Liver (tissue), 3 donors: ENCODE results near the gene ADAMTS14.

Source experiments
- EGR1 ChIP-seq, 2 donors: IDR thresholded peaks; 2 replicates each; pipeline ENCODE4 v1.6.1; 2016 to 2018; ENCODE audit warnings: antibody characterized with exemption in 2 of 2, low read depth in 2 of 2
- HNF4A ChIP-seq, 2 donors: conservative IDR thresholded peaks; 2 replicates each; pipeline ENCODE4 v1.6.1; 2016; ENCODE audit warnings: antibody characterized with exemption in 2 of 2, mild to moderate bottlenecking in 2 of 2
- JUND ChIP-seq, 2 donors: IDR thresholded peaks; 2 replicates each; pipeline ENCODE4 v1.6.1; 2016; ENCODE audit warnings: antibody characterized with exemption in 2 of 2
- TAF1 ChIP-seq: conservative IDR thresholded peaks from 2 replicates; pipeline ENCODE4 v1.6.1; 2016; ENCODE audit warnings: antibody characterized with exemption, mild to moderate bottlenecking
- YY1 ChIP-seq: IDR thresholded peaks from 2 replicates; pipeline ENCODE4 v1.6.1; 2016; ENCODE audit warnings: antibody characterized with exemption, mild to moderate bottlenecking
- TF ChIP-seq, protein P1 (sequence below): fragments of 150-350 bp; IDR thresholded peaks from 2 replicates; pipeline ENCODE4 v1.5.1; 2017; ENCODE audit warnings: improper control_type of control experiment, low read depth, low read length; ENCODE audit not compliant: missing input control
- TF ChIP-seq, protein P2 (sequence below): IDR thresholded peaks from 2 replicates; pipeline ENCODE4 v1.6.1; 2016; ENCODE audit warnings: antibody characterized with exemption, mild to moderate bottlenecking
- TF ChIP-seq, protein P3 (sequence below): IDR thresholded peaks from 2 replicates; pipeline ENCODE4 v1.6.1; 2016; ENCODE audit warnings: antibody characterized with exemption
- TF ChIP-seq, protein P4 (sequence below): IDR thresholded peaks from 2 replicates; pipeline ENCODE4 v1.6.1; 2016; ENCODE audit warnings: antibody characterized with exemption
- donor health status: healthy.
- donor health status: healthy.

DNA sequence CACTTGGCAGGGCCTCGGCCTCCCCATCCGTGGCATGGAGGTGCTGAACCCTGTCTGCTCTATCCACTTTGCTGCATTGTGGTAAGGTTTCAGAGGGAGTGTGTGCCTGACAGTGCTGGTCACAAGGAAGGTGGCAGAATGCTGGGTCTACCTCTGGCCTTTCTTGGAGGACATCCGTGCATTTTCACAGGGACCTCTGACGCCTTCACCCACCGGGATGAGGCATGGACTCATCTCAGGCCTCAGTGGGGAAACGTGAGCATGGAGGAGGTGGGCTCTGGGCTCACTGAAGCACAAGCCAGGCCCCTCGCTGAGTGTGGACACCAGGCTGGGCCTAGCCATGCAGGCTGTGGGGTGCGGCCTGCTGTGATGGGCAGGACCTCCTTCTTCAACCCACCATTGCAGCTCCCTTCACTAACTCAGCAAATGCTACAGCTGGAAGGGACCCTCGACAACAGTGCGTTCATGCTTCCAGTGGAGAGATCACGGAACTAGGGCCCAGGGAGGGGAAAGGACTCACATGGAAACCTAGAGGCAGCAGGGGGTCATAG, 104.2 kb downstream of the ADAMTS14 start:
- TF ChIP-seq, protein P1, sequence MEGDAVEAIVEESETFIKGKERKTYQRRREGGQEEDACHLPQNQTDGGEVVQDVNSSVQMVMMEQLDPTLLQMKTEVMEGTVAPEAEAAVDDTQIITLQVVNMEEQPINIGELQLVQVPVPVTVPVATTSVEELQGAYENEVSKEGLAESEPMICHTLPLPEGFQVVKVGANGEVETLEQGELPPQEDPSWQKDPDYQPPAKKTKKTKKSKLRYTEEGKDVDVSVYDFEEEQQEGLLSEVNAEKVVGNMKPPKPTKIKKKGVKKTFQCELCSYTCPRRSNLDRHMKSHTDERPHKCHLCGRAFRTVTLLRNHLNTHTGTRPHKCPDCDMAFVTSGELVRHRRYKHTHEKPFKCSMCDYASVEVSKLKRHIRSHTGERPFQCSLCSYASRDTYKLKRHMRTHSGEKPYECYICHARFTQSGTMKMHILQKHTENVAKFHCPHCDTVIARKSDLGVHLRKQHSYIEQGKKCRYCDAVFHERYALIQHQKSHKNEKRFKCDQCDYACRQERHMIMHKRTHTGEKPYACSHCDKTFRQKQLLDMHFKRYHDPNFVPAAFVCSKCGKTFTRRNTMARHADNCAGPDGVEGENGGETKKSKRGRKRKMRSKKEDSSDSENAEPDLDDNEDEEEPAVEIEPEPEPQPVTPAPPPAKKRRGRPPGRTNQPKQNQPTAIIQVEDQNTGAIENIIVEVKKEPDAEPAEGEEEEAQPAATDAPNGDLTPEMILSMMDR = no peak
- TF ChIP-seq, protein P2, sequence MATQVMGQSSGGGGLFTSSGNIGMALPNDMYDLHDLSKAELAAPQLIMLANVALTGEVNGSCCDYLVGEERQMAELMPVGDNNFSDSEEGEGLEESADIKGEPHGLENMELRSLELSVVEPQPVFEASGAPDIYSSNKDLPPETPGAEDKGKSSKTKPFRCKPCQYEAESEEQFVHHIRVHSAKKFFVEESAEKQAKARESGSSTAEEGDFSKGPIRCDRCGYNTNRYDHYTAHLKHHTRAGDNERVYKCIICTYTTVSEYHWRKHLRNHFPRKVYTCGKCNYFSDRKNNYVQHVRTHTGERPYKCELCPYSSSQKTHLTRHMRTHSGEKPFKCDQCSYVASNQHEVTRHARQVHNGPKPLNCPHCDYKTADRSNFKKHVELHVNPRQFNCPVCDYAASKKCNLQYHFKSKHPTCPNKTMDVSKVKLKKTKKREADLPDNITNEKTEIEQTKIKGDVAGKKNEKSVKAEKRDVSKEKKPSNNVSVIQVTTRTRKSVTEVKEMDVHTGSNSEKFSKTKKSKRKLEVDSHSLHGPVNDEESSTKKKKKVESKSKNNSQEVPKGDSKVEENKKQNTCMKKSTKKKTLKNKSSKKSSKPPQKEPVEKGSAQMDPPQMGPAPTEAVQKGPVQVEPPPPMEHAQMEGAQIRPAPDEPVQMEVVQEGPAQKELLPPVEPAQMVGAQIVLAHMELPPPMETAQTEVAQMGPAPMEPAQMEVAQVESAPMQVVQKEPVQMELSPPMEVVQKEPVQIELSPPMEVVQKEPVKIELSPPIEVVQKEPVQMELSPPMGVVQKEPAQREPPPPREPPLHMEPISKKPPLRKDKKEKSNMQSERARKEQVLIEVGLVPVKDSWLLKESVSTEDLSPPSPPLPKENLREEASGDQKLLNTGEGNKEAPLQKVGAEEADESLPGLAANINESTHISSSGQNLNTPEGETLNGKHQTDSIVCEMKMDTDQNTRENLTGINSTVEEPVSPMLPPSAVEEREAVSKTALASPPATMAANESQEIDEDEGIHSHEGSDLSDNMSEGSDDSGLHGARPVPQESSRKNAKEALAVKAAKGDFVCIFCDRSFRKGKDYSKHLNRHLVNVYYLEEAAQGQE = no peak
- TF ChIP-seq EGR1 (IDR thresholded peaks at IDR 0.05; ENCODE audit: low read depth in 2 of 2) (no peak), HNF4A (conservative IDR thresholded peaks at IDR 0.05) (no peak), JUND (IDR thresholded peaks at IDR 0.05) (no peak), TAF1 (no peak), YY1 (no peak)
- TF ChIP-seq, protein P3, sequence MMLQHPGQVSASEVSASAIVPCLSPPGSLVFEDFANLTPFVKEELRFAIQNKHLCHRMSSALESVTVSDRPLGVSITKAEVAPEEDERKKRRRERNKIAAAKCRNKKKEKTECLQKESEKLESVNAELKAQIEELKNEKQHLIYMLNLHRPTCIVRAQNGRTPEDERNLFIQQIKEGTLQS = no peak
- TF ChIP-seq, protein P4, sequence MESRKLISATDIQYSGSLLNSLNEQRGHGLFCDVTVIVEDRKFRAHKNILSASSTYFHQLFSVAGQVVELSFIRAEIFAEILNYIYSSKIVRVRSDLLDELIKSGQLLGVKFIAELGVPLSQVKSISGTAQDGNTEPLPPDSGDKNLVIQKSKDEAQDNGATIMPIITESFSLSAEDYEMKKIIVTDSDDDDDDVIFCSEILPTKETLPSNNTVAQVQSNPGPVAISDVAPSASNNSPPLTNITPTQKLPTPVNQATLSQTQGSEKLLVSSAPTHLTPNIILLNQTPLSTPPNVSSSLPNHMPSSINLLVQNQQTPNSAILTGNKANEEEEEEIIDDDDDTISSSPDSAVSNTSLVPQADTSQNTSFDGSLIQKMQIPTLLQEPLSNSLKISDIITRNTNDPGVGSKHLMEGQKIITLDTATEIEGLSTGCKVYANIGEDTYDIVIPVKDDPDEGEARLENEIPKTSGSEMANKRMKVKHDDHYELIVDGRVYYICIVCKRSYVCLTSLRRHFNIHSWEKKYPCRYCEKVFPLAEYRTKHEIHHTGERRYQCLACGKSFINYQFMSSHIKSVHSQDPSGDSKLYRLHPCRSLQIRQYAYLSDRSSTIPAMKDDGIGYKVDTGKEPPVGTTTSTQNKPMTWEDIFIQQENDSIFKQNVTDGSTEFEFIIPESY = no peak
